GM18907 (cell line): Measurements from ENCODE around the gene DNTT.

Experiments
- ATAC-seq: cut with Tn5 transposase; IDR thresholded peaks from one replicate; pipeline ENCODE4 v1.9.1; 2021; ENCODE audit warnings: mild to moderate bottlenecking, moderate library complexity; ENCODE audit not compliant: unreplicated experiment

Gene DNTT

GRCh38 chr10:96275685-96276418 lies 28.4 kb upstream of the DNTT start:
- ATAC-seq: no peak

DNA sequence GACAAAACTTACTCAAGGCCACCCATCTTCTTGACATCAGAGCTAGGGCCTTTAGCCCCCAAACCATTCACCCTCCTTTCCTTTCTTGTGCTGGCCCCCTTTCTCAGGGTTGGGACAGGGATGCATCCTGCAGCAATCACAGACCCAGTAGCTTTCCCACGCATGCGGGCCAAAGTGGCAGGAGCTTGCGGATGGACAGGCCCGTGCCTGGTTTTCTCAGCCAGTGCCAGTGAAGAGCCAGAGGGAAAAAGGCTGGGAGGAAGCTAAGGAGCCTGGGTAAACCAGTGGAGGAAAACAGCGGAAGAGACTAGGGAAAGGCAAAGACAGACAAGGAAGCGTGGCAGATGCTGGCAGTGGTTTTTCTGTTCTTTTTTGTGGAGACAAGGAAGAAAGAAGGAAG lies 27.8 kb upstream of the DNTT start:
- no peak for ATAC-seq

GRCh38 chr10:96276831-96277230 lies 27.4 kb upstream of the DNTT start:
- ATAC-seq: no peak

DNA sequence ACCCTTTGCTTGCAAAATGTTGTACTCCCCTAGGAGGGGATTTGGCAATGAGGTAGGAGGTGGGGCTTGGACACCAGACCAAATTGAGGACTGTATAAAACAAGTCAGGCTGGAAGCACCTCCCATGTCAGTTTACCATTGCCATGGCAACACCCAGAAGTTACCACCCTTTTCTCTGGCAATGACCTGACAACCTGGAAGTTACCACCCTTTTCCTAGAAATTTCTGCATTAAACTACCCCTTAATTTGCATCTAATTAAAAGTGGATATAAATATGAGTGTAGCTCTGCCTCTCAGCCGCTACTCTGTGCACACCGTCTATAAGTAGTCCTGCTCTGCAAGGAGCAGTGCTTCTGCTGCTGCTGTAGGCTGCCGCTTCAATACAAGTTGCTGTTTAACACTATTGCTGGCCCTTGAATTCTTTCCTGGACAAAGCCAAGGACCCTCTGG lies 25.0 kb upstream of the DNTT start:
- ATAC-seq: no peak

- ATAC-seq: no peak
Observed at GRCh38 chr10:96280859-96281258, 23.4 kb upstream of the DNTT start.

- no peak for ATAC-seq
Observed at GRCh38 chr10:96281444-96282029, 22.7 kb upstream of the DNTT start.

DNA sequence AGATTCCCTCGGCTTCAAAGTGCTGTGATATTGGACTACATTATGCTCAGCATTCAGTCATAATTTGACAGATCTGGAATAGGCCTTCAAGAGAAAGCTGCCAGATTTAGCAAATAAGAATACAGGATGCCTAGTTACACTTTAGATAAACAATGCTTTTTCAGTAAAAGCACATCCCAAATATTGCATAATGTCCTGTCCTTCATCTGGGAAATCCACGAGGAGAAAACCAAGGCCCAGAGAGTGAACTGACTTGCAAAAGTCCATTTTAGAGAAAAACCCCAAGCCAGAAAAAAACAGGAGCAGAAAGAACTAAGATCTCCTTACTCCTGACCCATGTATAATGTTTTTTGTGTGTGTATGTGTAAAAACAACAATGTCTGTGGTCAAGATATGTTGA lies 20.9 kb upstream of the DNTT start:
- no peak for ATAC-seq

GRCh38 chr10:96283756-96284155 lies 20.5 kb upstream of the DNTT start:
- ATAC-seq: no peak

GRCh38 chr10:96285331-96285752 lies 18.9 kb upstream of the DNTT start:
- ATAC-seq: no peak

DNA sequence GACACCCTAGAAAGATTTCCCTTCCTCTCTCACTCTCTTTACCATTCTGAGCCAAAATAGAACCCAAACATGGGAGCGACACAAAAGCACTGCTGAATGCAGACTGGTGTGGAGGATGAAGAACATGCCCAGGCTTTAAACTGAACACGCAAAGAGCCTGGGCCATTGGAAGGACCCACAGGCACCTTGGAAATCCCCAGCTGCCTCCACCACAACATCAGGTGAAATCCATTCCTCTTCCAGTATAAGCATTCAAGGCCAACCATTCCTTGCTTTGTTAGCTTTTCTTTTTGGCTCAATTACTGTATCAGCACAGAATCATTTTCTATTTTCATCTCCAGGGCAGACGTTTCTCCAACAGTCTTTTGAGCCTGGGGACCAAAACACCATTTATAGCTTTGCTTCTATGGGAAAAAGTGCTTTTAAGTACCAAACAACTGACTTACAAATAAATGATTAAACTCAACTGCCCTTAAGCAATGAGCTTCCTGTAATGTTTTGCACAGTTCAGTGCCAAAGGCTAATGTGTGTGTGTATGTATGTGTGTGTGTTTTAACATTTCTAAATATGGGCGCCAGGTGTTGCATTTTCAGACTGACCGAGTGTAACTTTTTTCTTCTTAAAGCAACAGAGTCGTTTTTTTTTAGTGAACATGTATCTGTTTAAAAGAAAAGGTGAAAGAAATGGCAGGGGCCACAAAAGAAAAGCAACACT lies 16.7 kb upstream of the DNTT start:
- ATAC-seq: peak; percentile 72

GRCh38 chr10:96288151-96288621 lies 16.0 kb upstream of the DNTT start:
- peak; percentile 54 for ATAC-seq

- ATAC-seq: no peak
Observed at GRCh38 chr10:96289218-96289910, 14.9 kb upstream of the DNTT start.

DNA sequence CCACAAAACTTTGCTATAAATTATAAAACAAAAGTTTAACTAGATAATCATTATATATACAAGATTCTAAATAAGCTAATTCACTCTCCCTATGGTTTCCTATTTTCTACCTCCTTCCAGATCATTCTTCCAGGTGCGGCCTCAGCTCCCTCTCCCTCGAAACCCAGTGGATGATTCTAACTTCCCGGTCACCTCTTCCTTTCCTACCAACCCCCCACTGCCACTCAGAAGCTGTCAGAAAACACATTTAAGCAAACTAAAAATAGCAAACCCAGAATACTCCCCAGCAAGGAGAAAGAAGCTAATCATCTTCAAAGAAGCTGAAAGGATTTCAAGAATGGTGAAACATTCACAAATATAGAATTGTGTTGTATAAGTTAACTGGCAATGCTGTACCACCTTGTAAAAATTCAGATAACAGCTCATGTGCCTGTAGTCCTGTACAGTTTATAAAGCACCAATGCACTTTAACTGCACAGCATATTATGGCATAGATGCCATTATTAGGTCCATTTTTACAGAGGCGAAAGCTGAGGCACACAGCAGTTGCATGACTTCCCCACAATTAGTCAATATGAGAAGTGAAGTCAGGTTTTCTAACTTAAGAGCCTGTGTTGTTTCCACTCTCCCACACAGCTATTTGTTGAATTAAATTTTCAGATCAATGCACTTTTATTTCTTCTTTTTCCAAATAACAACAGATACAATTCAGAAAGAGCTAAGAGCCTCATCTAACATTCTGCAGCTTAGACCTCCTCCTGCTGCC lies 13.7 kb upstream of the DNTT start:
- no peak for ATAC-seq

DNA sequence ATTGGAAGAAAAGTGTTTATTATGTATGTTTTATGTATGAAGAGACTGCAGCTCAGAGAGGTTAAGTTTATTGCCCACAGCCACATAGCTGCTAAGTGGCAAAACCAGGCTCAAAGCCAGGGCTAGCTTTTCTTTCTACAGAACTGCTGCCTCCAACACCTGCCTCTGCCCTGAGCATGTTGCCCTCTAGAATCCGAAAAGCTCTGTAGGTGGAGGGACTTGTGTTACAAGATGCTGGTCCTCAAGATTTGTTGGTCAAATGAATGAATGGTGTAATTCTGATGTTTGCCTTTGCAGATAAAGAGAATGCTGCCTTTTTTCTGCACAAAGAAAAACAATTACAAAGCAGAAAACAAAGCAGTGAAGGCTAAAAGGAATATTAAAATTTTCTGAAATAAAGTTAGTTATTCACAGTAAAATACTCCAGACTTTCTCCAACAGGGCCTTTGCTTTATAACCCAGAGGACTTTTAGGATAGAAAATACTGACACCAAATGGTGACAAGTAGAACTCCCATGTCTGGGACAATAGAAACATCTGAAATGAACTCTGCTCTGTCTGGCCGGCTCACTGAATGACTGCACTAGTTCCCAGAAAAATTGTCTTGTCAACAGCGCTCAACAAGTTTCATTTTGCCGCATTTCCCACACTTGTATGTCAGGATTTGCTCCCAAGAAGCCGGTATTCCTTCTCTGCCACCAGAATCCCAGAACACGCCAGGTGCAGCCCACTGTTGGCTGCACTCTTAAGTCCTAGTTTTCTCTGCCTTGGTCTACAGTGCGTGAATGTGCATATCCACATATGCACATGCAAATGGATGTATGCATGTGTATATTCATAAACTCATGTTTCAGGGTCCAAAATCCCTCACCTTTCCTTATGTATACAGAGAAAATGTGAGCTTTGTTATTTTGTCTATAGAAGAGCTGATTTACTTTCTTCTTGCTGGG lies 11.0 kb upstream of the DNTT start:
- peak; percentile 54 for ATAC-seq

GRCh38 chr10:96295475-96295874 lies 8.8 kb upstream of the DNTT start:
- no peak for ATAC-seq

- no peak for ATAC-seq
Observed at GRCh38 chr10:96297486-96297885, 6.7 kb upstream of the DNTT start.

DNA sequence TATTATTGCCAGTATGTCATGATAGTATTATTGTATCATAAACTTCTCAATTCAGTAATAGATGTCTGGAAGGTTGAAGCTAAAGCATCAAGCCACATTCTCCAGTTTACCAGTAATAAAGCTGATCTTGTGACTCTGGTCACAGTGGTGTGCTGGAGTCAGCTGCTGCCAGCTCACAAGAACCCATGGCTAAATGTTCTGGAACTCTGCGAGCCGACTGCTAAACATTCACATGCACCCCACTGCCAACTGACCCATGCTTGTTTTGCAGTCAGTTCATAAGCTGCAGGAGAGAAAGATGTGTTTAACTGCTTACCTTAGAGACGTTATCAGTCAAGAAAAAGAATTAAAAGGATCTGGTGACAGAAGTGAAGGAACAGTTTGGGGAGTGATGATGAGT lies 5.9 kb upstream of the DNTT start:
- ATAC-seq: no peak

DNA sequence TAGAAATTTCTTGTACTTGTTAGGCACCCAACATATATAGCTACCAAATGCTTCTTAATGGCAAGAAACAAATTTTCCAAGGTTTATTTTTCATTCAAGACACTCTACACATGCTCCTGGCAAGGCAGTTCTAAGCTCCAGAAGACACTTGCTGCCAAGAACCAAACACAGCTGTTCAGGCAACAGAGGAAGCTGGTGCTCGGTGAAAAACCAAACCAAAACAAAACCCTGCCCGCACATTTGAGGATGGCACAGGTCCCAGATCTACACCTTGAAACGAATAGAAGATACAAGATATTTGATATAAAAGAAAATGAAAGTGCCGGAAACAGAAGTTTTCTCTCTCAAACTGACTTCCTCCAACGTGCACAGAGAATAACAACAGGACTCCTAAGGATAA lies 4.9 kb upstream of the DNTT start:
- no peak for ATAC-seq

GRCh38 chr10:96301616-96302015 lies 2.6 kb upstream of the DNTT start:
- no peak for ATAC-seq

DNA sequence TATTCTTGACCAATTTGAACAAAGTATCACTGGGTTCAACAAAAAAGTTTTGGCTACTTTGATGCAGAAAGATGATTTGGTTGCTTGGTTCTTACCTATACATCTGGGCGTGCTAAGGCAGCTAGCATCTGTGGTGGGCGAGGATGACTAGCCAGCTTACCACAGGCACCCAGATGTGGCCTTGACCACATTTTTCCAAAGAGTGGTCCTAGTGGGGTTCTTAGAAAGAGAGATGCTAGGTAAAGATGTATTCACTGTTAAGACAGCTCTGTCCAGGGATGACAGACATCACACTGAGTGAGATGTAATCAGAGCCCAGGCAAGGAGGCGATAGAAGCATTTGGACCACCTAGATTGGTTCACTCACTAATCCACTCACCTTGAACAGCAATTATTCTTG lies 785 bp downstream of the DNTT start:
- ATAC-seq: no peak
